K562 (cell line): ENCODE data around the gene JPH4. TPM values are rescaled to one million over a fixed set of nuclear protein-coding genes. Genes with fewer than 3 reads are reported as not detected.

Experiments
- ATAC-seq: fragments of 200-7000 bp; cut with Tn5 transposase; 3 replicates; pipeline ENCODE4 v1.9.1; 2020; ENCODE audit warnings: moderate library complexity
- BruUV-seq: library from RNA; stranded (reverse); fragments of 400-500 nt; replicated peaks from 2 replicates; lab custom pipeline; 2021; lab: Mats Ljungman, UMichigan
- CTCF ChIA-PET: fragments of 300-600 bp; formaldehyde crosslinking; extraction: SDS; loops from one replicate; lab custom pipeline; 2021; ENCODE audit warnings: low intra/inter-chr PET ratio; lab: Yijun Ruan, JAX
- POLR2A ChIA-PET: fragments of 300-600, 350-650 bp; sonication (Branson Sonifier 250); formaldehyde crosslinking; extraction: SDS; loops from one replicate; lab custom pipeline; 2021; ENCODE audit warnings: antibody characterized with exemption, inconsistent platforms; lab: Yijun Ruan, JAX
- DNase-seq, 4 experiments: peaks; one replicate each; pipeline versions ENCODE4 v3.0.0 to v3.0.0-alpha.2; 2011 to 2018; ENCODE audit warnings: low spot score in 3 of 4, mixed read lengths in 3 of 4; ENCODE audit errors: extremely low read depth in 1 of 4
- FAIRE-seq: peaks from 2 replicates; lab custom pipeline; 2011; peaks lifted over from hg19 to GRCh38; lab: Jason Lieb, UNC
- H2AFZ ChIP-seq: 2 replicates; pipeline ENCODE4 v1.6.0; 2011; ENCODE audit warnings: low read depth, low read length, control low read depth, inconsistent platforms
- H3K27ac ChIP-seq: fragments of 200-600 bp; 3 replicates; pipeline ENCODE4 v1.8.0; 2011; ENCODE audit warnings: low read depth, mild to moderate bottlenecking, control low read depth, inconsistent platforms, low read length, moderate library complexity, mixed read lengths; ENCODE audit errors: extremely low read depth
- H3K27me3 ChIP-seq, 2 experiments: fragments of 300-600 bp in 1 of 2; 2 replicates in 1 of 2; 3 replicates in 1 of 2; pipeline versions ENCODE4 v1.6.0 to v1.8.0; 2011; ENCODE audit warnings: inconsistent platforms in 2 of 2, low read length in 2 of 2, mild to moderate bottlenecking in 1 of 2, mixed read lengths in 1 of 2, moderate library complexity in 1 of 2; ENCODE audit not compliant: control insufficient read depth in 2 of 2, insufficient read depth in 2 of 2
- H3K36me3 ChIP-seq: fragments of 300-600 bp; 3 replicates; pipeline ENCODE4 v1.8.0; 2011; ENCODE audit warnings: mild to moderate bottlenecking, low read length, inconsistent platforms; ENCODE audit not compliant: control insufficient read depth, insufficient read depth
- H3K4me1 ChIP-seq, 2 experiments: fragments of 200-600 bp in 1 of 2; replicated peaks in 1 of 2; 2 replicates in 1 of 2; 3 replicates in 1 of 2; pipeline versions ENCODE4 v1.5.1 to v1.8.0; 2011; ENCODE audit warnings: inconsistent platforms in 2 of 2, low read length in 2 of 2, mild to moderate bottlenecking in 1 of 2, mixed read lengths in 1 of 2, moderate library complexity in 1 of 2; ENCODE audit not compliant: control insufficient read depth in 2 of 2, insufficient read depth in 2 of 2
- H3K4me2 ChIP-seq: 2 replicates; pipeline ENCODE4 v1.6.1; 2011; ENCODE audit warnings: low read length, control low read depth, inconsistent platforms, mixed read lengths; ENCODE audit not compliant: insufficient read depth
- H3K4me3 ChIP-seq: fragments of 200-600 bp; sonication (generic), shearing (Covaris generic); 2 replicates; pipeline ENCODE4 v1.5.1; 2016; ENCODE audit warnings: control low read depth, inconsistent platforms
- H3K79me2 ChIP-seq: fragments of 200-600 bp; 3 replicates; pipeline ENCODE4 v1.8.0; 2011; ENCODE audit warnings: low read length, inconsistent platforms; ENCODE audit not compliant: control insufficient read depth, insufficient read depth
- H3K9ac ChIP-seq, 2 experiments: 2 replicates each; pipeline versions ENCODE4 v1.6.0 to v1.6.1; 2011; ENCODE audit warnings: low read depth in 2 of 2, low read length in 2 of 2, control low read depth in 1 of 2, inconsistent platforms in 1 of 2, mild to moderate bottlenecking in 1 of 2, mixed read lengths in 1 of 2; ENCODE audit not compliant: insufficient read depth in 1 of 2
- H3K9me1 ChIP-seq: one replicate; pipeline ENCODE4 v1.6.0; 2011; ENCODE audit warnings: inconsistent platforms, mild to moderate bottlenecking, low read length, moderate library complexity; ENCODE audit not compliant: control insufficient read depth, insufficient read depth
- H3K9me3 ChIP-seq: replicated peaks from 2 replicates; pipeline ENCODE4 v1.5.1; 2011; ENCODE audit warnings: low read depth, low read length, inconsistent platforms; ENCODE audit not compliant: control insufficient read depth, insufficient read depth
- H4K20me1 ChIP-seq: replicated peaks from 2 replicates; pipeline ENCODE4 v1.6.1; 2011; ENCODE audit warnings: low read length, inconsistent platforms, mixed read lengths; ENCODE audit not compliant: control insufficient read depth, insufficient read depth
- TAF9B ChIP-seq: fragments of 450-650 bp; IDR thresholded peaks from 2 replicates; pipeline ENCODE4 v1.6.1; 2018; ENCODE audit warnings: mild to moderate bottlenecking; ENCODE audit not compliant: partially characterized antibody
- TEAD4 ChIP-seq, 2 experiments: sonication (generic) in 1 of 2; formaldehyde crosslinking in 1 of 2; IDR thresholded peaks; 2 replicates each; pipeline versions ENCODE4 v1.6.1 to v1.8.0; 2012 to 2022; ENCODE audit warnings: borderline replicate concordance in 1 of 2, inconsistent platforms in 1 of 2, low read length in 1 of 2, mild to moderate bottlenecking in 1 of 2, missing genetic modification reagents in 1 of 2
- UBTF ChIP-seq, 2 experiments: IDR thresholded peaks; 2 replicates each; pipeline ENCODE4 v1.6.1; 2012; ENCODE audit warnings: improper control_type of control experiment in 2 of 2, low read depth in 2 of 2, low read length in 2 of 2, borderline replicate concordance in 1 of 2
- ZBTB33 ChIP-seq: sonication (generic); formaldehyde crosslinking; IDR thresholded peaks from 2 replicates; pipeline ENCODE4 v1.8.1; 2023; ENCODE audit warnings: mild to moderate bottlenecking, missing genetic modification reagents
- WGBS: fragments of 100-300 bp; shearing (Covaris generic); methylation state at CpG from one replicate; pipeline ENCODE4 v1.1.6; 2016; ENCODE audit warnings: low coverage, mixed read lengths; ENCODE audit not compliant: insufficient coverage; ENCODE audit errors: missing lambda C conversion rate; 5-methylcytosine and 5-hydroxymethylcytosine counted together
- in situ Hi-C: fragments of 300-500 bp; cut with MboI; formaldehyde crosslinking; loops from 4 replicates; pipeline ENCODE4 v1.15.0; 2018; ENCODE audit warnings: inconsistent platforms, mixed read lengths
- intact Hi-C: fragments of 100-400 bp; cut with micrococcal nuclease; formaldehyde crosslinking; loops from 2 replicates; pipeline ENCODE4 v1.14.2; 2022
- polyA plus RNA-seq, 8 experiments: library from polyadenylated mRNA; depleted of rRNA in 4 of 8; stranded (reverse) in 5 of 8; unstranded in 3 of 8; fragments of >200 nt; fragmentation: Nextera tagmentation in 2 of 8; fragmentation: Illumina TruSeq in 1 of 8; extraction: Ambion mirVana in 2 of 8; extraction: Trizol in 1 of 8; gene quantifications; 2 replicates each; pipeline versions ENCODE4 v1.2.1 to v1.2.3, GENCODE V29; 2011 to 2014; ENCODE audit warnings: inconsistent platforms in 1 of 8, missing spikeins in 1 of 8
- total RNA-seq, 7 experiments: library from RNA; depleted of rRNA in 6 of 7; stranded (reverse); fragments of >200 nt in 6 of 7; fragmentation: Illumina TruSeq in 2 of 7; extraction: Trizol in 2 of 7; gene quantifications; 2 replicates each; pipeline versions ENCODE4 v1.2.1 to v1.2.3, GENCODE V29; 2011 to 2021; ENCODE audit warnings: low replicate concordance in 1 of 7

The JPH4 gene
- total and polyA plus RNA-seq, 9 of the 15 experiments (the other 6 are each of a cell fraction or from before 2014, with no cell fraction given), result 0.04 to 0.13 (median 0.06) TPM; not detected in 5

GRCh38 chr14:23577710-23578392 is 739 bp downstream of the JPH4 start (continued):
- TF ChIP-seq UBTF (IDR thresholded peaks at IDR 0.05; ENCODE audit: borderline replicate concordance in 1 of 2, low read depth in 2 of 2, low read length in 2 of 2) (no peak), TEAD4 (IDR thresholded peaks at IDR 0.05; ENCODE audit: low read length) (no peak), TEAD4 (CRISPR knock-in tag; IDR thresholded peaks at IDR 0.05; ENCODE audit: borderline replicate concordance) (no peak)

- Histone ChIP-seq H3K27ac (no peak overlapping the region), H3K4me3 (no peak overlapping the region), H3K27me3 (no peaks in the 10 kb centered on the region), H3K79me2 (no peaks in the 10 kb centered on the region), H3K9me1 (no peaks in the 10 kb centered on the region), H3K9ac (no peak overlapping the region), H3K4me2 (no peak overlapping the region), H3K36me3 (no peaks in the 10 kb centered on the region)
- CTCF ChIA-PET, result no interaction called here
- BruUV-seq, result no TSS peak
- TF ChIP-seq TAF9B, result no peak
- 0 out of 2 replicates have a peak, but pooled peaks have one; percentile 59 for TF ChIP-seq ZBTB33 (CRISPR knock-in tag)
- TF ChIP-seq, all 486 proteins: peak for 1
- no peak overlapping the region for H2AFZ ChIP-seq
- no peaks in the 10 kb centered on the region for H3K9me3 ChIP-seq
- no peaks in the 10 kb centered on the region for H4K20me1 ChIP-seq
- ATAC-seq (no peak), DNase-seq (no peak), FAIRE-seq (no peak)
- POLR2A ChIA-PET, result no interaction called here
- WGBS, result 44% methylated on average over 11 of the region's 67 CpGs
- peaks cover 0 to 7% of the 10 kb centered on the region in 2 experiments; a peak in 3 of 5 replicates for H3K4me1 ChIP-seq
- intact Hi-C loops (no loop called here), in situ Hi-C loops (no loop called here)
Measured at GRCh38 chr14:23577004-23577681, 1.4 kb downstream of the JPH4 start.
